Parathyroid adenoma (tissue), 2 donors: ENCODE data around the gene PKM.

Source experiments
- H2AFZ ChIP-seq: fragments of 300-600 bp; sonication (generic); one replicate; pipeline ENCODE4 v1.7.0; 2017; ENCODE audit warnings: antibody characterized with exemption, mild to moderate bottlenecking
- H3K27ac ChIP-seq: fragments of 300-600 bp; sonication (generic); one replicate; pipeline ENCODE4 v1.7.0; 2017
- H3K27me3 ChIP-seq: fragments of 300-600 bp; sonication (generic); one replicate; pipeline ENCODE4 v1.7.0; 2017; ENCODE audit warnings: low read length; ENCODE audit not compliant: control insufficient read depth, insufficient read depth
- H3K36me3 ChIP-seq: fragments of 300-600 bp; sonication (generic); one replicate; pipeline ENCODE4 v1.7.0; 2017; ENCODE audit warnings: low read length; ENCODE audit not compliant: control insufficient read depth, insufficient read depth
- H3K4me1 ChIP-seq: fragments of 300-600 bp; sonication (generic); one replicate; pipeline ENCODE4 v1.7.0; 2017; ENCODE audit warnings: control low read depth
- H3K4me2 ChIP-seq: fragments of 300-600 bp; sonication (generic); one replicate; pipeline ENCODE4 v1.7.0; 2017; ENCODE audit warnings: low read length
- H3K4me3 ChIP-seq: fragments of 300-600 bp; sonication (generic); one replicate; pipeline ENCODE4 v1.7.0; 2017; ENCODE audit warnings: low read depth, low read length
- H3K79me2 ChIP-seq: fragments of 300-600 bp; sonication (generic); one replicate; pipeline ENCODE4 v1.7.0; 2017; ENCODE audit warnings: control low read depth
- H3K9ac ChIP-seq: fragments of 300-600 bp; sonication (generic); one replicate; pipeline ENCODE4 v1.7.0; 2017; ENCODE audit warnings: mild to moderate bottlenecking
- H3K9me3 ChIP-seq: fragments of 300-600 bp; sonication (generic); one replicate; pipeline ENCODE4 v1.7.0; 2017; ENCODE audit warnings: low read length; ENCODE audit not compliant: control insufficient read depth
- CTCF ChIP-seq: fragments of 300-600 bp; sonication (generic); IDR thresholded peaks from one replicate; pipeline ENCODE4 v1.7.0; 2017; ENCODE audit warnings: antibody characterized with exemption, mild to moderate bottlenecking
- donor health status: primary hyperparathyroidism.

Gene PKM

DNA sequence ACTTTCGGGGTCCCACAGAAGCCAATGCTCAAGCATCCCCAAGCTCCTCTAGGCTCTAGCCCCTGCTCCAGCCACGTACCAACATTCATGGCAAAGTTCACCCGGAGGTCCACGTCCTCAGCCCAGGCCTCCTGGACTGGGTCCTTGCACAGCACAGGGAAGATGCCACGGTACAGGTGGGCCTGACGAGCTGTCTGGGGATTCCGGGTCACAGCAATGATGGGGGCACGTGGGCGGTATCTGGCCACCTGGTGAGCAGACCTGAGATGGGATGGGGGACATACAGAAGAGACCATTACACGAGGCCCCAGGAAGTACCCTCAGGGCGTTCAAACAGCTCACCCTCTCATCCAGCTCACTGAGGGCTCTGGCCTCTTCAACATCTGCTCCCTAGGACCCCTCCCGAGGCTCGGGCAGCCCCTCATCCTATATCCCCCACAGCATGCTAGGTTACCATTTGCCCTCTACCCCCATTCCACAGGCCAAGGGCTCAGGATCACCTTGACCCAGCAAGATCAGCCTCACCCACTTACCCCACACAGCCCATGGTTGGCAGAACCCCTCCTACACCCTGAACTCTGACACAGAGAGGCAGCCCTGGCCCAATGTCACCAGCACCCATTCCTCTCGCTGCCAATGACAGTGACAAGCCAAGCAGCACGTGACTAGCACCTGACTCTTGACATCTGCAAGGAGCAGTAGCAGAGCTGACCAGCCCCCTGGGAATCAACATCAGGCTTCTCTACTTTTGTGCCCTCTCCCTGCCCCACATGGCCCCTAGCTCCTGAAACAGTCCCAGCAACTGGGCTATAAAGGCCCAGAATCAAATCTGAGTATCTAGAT is 30.4 kb downstream of the PKM start:
- Histone ChIP-seq H3K4me2 (no peak overlapping the region), H3K36me3 (no peaks in the 10 kb centered on the region), H3K9me3 (no peaks in the 10 kb centered on the region), H2AFZ (no peak overlapping the region), H3K9ac (no peak overlapping the region), H3K4me3 (no peak overlapping the region), H3K4me1 (no peaks in the 10 kb centered on the region), H3K79me2 (no peaks in the 10 kb centered on the region), H3K27me3 (no peaks in the 10 kb centered on the region), H3K27ac (no peak overlapping the region)
- TF ChIP-seq CTCF, result no peak

DNA sequence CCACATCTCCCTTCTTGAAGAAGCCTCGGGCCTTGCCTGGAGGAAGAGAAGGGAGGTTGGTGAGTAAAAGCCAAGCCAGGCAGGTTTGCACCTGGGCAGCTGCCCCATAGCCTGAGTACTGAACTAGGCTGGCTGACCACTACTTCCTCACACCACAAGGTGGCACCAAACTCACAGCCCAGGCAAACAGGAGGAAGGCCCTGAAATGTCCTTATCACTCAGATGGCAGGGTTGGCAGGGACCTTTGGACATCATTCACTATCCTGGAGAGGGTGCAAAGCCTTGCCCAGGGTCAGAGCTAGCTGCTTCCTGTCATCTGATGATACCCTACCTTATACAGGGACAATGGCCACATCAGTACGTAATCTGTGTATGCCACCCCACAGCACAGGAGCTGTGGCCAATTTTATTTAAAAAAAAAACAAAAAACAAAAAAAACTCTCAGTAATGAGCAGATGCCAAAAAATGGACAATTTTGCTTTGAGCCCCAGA is 31.2 kb downstream of the PKM start:
- no peak overlapping the region for H3K4me2 ChIP-seq
- no peak overlapping the region for H3K9ac ChIP-seq
- H3K27ac ChIP-seq, result no peak overlapping the region
- H3K9me3 ChIP-seq, result no peaks in the 10 kb centered on the region
- H3K79me2 ChIP-seq, result no peaks in the 10 kb centered on the region
- no peaks in the 10 kb centered on the region for H3K27me3 ChIP-seq
- H3K36me3 ChIP-seq, result no peaks in the 10 kb centered on the region
- no peak overlapping the region for H2AFZ ChIP-seq
- peak; percentile 81 for TF ChIP-seq CTCF
- no peaks in the 10 kb centered on the region for H3K4me1 ChIP-seq
- H3K4me3 ChIP-seq, result no peak overlapping the region

DNA sequence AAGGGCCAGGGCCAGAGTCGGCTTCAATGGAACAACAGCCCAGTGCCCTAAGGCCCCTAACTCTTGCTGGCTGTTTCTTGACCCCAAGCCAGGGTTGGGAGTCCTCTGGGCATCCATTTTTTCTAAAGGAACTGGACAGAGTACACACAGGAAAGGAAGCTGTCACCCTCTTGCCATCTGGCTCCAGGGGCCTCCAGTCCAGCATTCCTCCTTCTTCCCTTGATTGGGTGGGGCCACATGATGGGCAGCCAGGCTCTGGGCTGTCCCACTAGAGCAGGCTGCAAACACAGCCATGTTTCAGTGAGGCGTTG is 31.8 kb downstream of the PKM start:
- no peak for TF ChIP-seq CTCF
- H3K4me2 ChIP-seq, result no peak overlapping the region
- no peak overlapping the region for H3K4me3 ChIP-seq
- H2AFZ ChIP-seq, result no peak overlapping the region
- no peak overlapping the region for H3K27ac ChIP-seq
- no peaks in the 10 kb centered on the region for H3K4me1 ChIP-seq
- H3K79me2 ChIP-seq, result no peaks in the 10 kb centered on the region
- no peaks in the 10 kb centered on the region for H3K9me3 ChIP-seq
- H3K27me3 ChIP-seq, result no peaks in the 10 kb centered on the region
- no peaks in the 10 kb centered on the region for H3K36me3 ChIP-seq
- H3K9ac ChIP-seq, result no peak overlapping the region

DNA sequence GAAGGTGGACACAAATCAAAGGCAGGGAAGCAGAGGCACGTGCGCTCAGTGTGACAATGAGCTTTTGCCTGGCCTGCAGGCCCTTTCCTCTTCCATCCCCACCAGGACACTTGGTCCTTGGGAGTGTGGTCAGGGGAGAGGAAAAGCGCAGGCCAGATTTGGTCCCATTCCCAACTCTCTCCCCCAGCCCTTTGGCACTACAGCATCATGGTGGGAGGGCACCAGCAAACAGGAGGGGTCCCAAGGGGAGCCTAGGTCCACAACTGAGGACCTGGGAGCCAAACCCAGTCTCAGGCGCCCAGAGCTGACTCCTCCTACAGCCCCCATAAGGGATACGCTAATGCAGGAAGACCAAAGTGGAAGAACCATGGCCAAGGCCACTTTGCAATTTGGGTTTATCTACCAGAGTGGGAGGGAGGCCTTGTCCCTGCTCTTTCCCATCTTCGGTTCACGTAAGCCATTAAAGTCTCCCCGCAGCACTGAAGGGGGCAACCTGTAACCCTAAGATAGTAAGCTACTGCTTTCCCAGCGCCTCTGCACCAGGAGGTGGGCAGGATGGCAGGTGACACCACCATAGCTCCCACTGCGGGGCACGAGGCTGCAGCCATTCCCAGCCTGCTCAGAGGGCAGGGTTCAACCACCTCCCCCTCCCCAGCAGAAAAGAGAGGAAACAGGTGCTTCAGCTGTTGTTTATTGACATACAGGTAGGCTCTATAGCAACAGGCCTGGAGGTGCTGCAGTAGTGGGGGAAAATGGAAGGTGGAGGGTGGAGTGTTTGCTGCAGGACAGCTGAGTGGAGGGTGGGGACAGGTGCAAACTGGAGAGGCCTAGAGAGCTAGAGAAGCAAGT is 32.4 kb downstream of the PKM start:
- H3K36me3 ChIP-seq, result no peaks in the 10 kb centered on the region
- H3K27me3 ChIP-seq, result no peaks in the 10 kb centered on the region

More for the DNA sequence above, 32.4 kb downstream of the PKM start:
- Histone ChIP-seq H3K27ac (no peak overlapping the region), H3K4me2 (no peak overlapping the region), H3K9ac (no peak overlapping the region), H3K4me1 (no peaks in the 10 kb centered on the region), H3K4me3 (no peak overlapping the region), H3K79me2 (no peaks in the 10 kb centered on the region), H3K9me3 (no peaks in the 10 kb centered on the region), H2AFZ (no peak overlapping the region)
- no peak for TF ChIP-seq CTCF
